IMR-90 (cell line): ENCODE measurements around the gene GCN1. TPM values are rescaled to one million over a fixed set of nuclear protein-coding genes. Genes with fewer than 3 reads are reported as not detected.
"Not testable (repeated sequence)": the region's sequence is repeated elsewhere in the genome, so short reads cannot be mapped to it uniquely, and the experiment has no call there.

Experiments used
- ATAC-seq: fragments of 200-7000 bp; cut with Tn5 transposase; 2 replicates; pipeline ENCODE4 v1.9.1; 2020; ENCODE audit warnings: low read depth, mild to moderate bottlenecking, moderate library complexity
- BruUV-seq: library from RNA; stranded (reverse); fragments of 400-500 nt; replicated peaks from 2 replicates; lab custom pipeline; 2021; lab: Mats Ljungman, UMichigan
- CTCF ChIA-PET: fragments of 300-600 bp; formaldehyde crosslinking; extraction: SDS; loops from one replicate; lab custom pipeline; 2021; ENCODE audit warnings: antibody characterized with exemption; lab: Yijun Ruan, JAX
- POLR2A ChIA-PET: fragments of 300-600 bp; sonication (Branson Sonifier 250); formaldehyde crosslinking; loops from one replicate; lab custom pipeline; 2022; ENCODE audit warnings: antibody characterized with exemption; ENCODE audit not compliant: unreplicated experiment; lab: Charles Lee
- DNase-seq: peaks from one replicate; pipeline ENCODE4 v3.0.0; 2013
- H2AFZ ChIP-seq: replicated peaks from 2 replicates; pipeline ENCODE3; 2013; ENCODE audit warnings: low read length, mild to moderate bottlenecking; ENCODE audit not compliant: poor library complexity
- H2AK5ac ChIP-seq: 2 replicates; pipeline ENCODE4 v1.6.1; 2013; ENCODE audit warnings: low read depth, low read length, inconsistent platforms
- H2AK9ac ChIP-seq: replicated peaks from 2 replicates; pipeline ENCODE3; 2013; ENCODE audit warnings: mild to moderate bottlenecking, low read depth, low read length, moderate library complexity; ENCODE audit not compliant: poor library complexity
- H2BK120ac ChIP-seq: 2 replicates; pipeline ENCODE4 v1.6.1; 2013; ENCODE audit warnings: low read depth, low read length, inconsistent platforms
- H2BK15ac ChIP-seq: 3 replicates; pipeline ENCODE4 v1.6.1; 2013; ENCODE audit warnings: low read depth, low read length, inconsistent platforms
- H2BK20ac ChIP-seq: 2 replicates; pipeline ENCODE4 v1.6.1; 2013; ENCODE audit warnings: low read depth, mild to moderate bottlenecking, inconsistent platforms, low read length, moderate library complexity
- H2BK5ac ChIP-seq: 2 replicates; pipeline ENCODE4 v1.6.1; 2013; ENCODE audit warnings: mild to moderate bottlenecking, low read depth, low read length, inconsistent platforms; ENCODE audit not compliant: poor library complexity, severe bottlenecking
- H3K14ac ChIP-seq: replicated peaks from 2 replicates; pipeline ENCODE4 v1.6.1; 2013; ENCODE audit warnings: low read depth, low read length, inconsistent platforms
- H3K18ac ChIP-seq: 2 replicates; pipeline ENCODE4 v1.6.1; 2013; ENCODE audit warnings: low read depth, low read length, control low read depth
- H3K23ac ChIP-seq: 2 replicates; pipeline ENCODE4 v1.6.1; 2013; ENCODE audit warnings: low read depth, low read length, inconsistent platforms
- H3K27ac ChIP-seq: 2 replicates; pipeline ENCODE4 v1.5.1; 2013; ENCODE audit warnings: mild to moderate bottlenecking, control low read depth, low read length; ENCODE audit not compliant: insufficient read depth
- H3K27me3 ChIP-seq: 2 replicates; pipeline ENCODE4 v1.6.1; 2013; ENCODE audit warnings: low read length; ENCODE audit not compliant: control insufficient read depth, insufficient read depth
- H3K36me3 ChIP-seq: 2 replicates; pipeline ENCODE4 v1.6.1; 2013; ENCODE audit warnings: low read length, mixed read lengths; ENCODE audit not compliant: control insufficient read depth, insufficient read depth
- H3K4ac ChIP-seq: 2 replicates; pipeline ENCODE4 v1.6.1; 2013; ENCODE audit warnings: low read depth, low read length, inconsistent platforms
- H3K4me1 ChIP-seq: 2 replicates; pipeline ENCODE4 v1.6.1; 2013; ENCODE audit warnings: low read length, mixed read lengths; ENCODE audit not compliant: control insufficient read depth, insufficient read depth
- H3K4me2 ChIP-seq: 2 replicates; pipeline ENCODE4 v1.6.1; 2013; ENCODE audit warnings: low read depth, mild to moderate bottlenecking, control low read depth, low read length, moderate library complexity
- H3K4me3 ChIP-seq: 2 replicates; pipeline ENCODE4 v1.5.1; 2013; ENCODE audit warnings: low read depth, mild to moderate bottlenecking, control low read depth, low read length, moderate library complexity; ENCODE audit not compliant: insufficient read depth
- H3K56ac ChIP-seq: 2 replicates; pipeline ENCODE4 v1.6.1; 2013; ENCODE audit warnings: low read length, inconsistent platforms; ENCODE audit not compliant: insufficient read depth; ENCODE audit errors: extremely low read depth
- H3K79me1 ChIP-seq, 2 experiments: 2 replicates each; pipeline ENCODE4 v1.6.1; 2013; ENCODE audit warnings: low read length in 2 of 2, inconsistent platforms in 1 of 2, low read depth in 1 of 2
- H3K9ac ChIP-seq: 2 replicates; pipeline ENCODE4 v1.6.1; 2013; ENCODE audit warnings: low read depth, low read length, control low read depth
- H3K9me1 ChIP-seq: 2 replicates; pipeline ENCODE4 v1.6.1; 2013; ENCODE audit warnings: low read length, inconsistent platforms; ENCODE audit not compliant: insufficient read depth
- H3K9me3 ChIP-seq: 2 replicates; pipeline ENCODE4 v1.6.1; 2013; ENCODE audit warnings: low read length; ENCODE audit not compliant: control insufficient read depth, insufficient read depth
- H4K20me1 ChIP-seq: 2 replicates; pipeline ENCODE4 v1.6.1; 2013; ENCODE audit warnings: low read length, inconsistent platforms; ENCODE audit not compliant: insufficient read depth
- H4K5ac ChIP-seq: 2 replicates; pipeline ENCODE4 v1.6.1; 2013; ENCODE audit warnings: mild to moderate bottlenecking, low read depth, low read length, control low read depth
- H4K8ac ChIP-seq, 2 experiments: 2 replicates each; pipeline ENCODE4 v1.6.1; 2013; ENCODE audit warnings: low read depth in 2 of 2, low read length in 2 of 2, control low read depth in 1 of 2, inconsistent platforms in 1 of 2
- H4K91ac ChIP-seq: 2 replicates; pipeline ENCODE4 v1.6.1; 2013; ENCODE audit warnings: low read depth, low read length, inconsistent platforms; ENCODE audit not compliant: insufficient read depth
- ELK1 ChIP-seq: fragments of 150-350 bp; IDR thresholded peaks from 2 replicates; pipeline ENCODE4 v1.6.1; 2016; ENCODE audit warnings: low read depth, mild to moderate bottlenecking, low read length, moderate library complexity, borderline replicate concordance
- RAD21 ChIP-seq: IDR thresholded peaks from 2 replicates; pipeline ENCODE4 v1.6.1; 2012; ENCODE audit warnings: low read length, improper control_type of control experiment
- SMC3 ChIP-seq: fragments of 150-350 bp; IDR thresholded peaks from 2 replicates; pipeline ENCODE4 v1.6.1; 2016; ENCODE audit warnings: low read depth, mild to moderate bottlenecking, antibody characterized with exemption, low read length, moderate library complexity
- WGBS, 2 experiments: methylation state at CpG; one replicate each; pipeline versions ENCODE4 v1.1.5 to v1.1.7; 2013; ENCODE audit warnings: missing lambda C conversion rate in 2 of 2; ENCODE audit not compliant: insufficient read length in 1 of 2; ENCODE audit errors: extremely low coverage in 2 of 2; 5-methylcytosine and 5-hydroxymethylcytosine counted together
- dilution Hi-C: fragments of 300-500 bp; cut with HindIII; formaldehyde crosslinking; loops from one replicate; pipeline ENCODE4 v1.14.3; 2018; ENCODE audit warnings: low sequenced_read_pairs; ENCODE audit not compliant: unreplicated experiment
- in situ Hi-C: fragments of 300-500 bp; cut with MboI; formaldehyde crosslinking; loops from 3 replicates; pipeline ENCODE4 v1.14.3; 2019; ENCODE audit warnings: low sequenced_read_pairs, inconsistent platforms, mixed read lengths
- intact Hi-C: fragments of 100-400 bp; cut with micrococcal nuclease; formaldehyde crosslinking; loops from 2 replicates; pipeline ENCODE4 v1.10.0; 2022
- polyA plus RNA-seq, 3 experiments: library from polyadenylated mRNA; depleted of rRNA; stranded (reverse); fragments of >200 nt; gene quantifications; 2 replicates each; pipeline ENCODE4 v1.2.3, GENCODE V29; 2012; ENCODE audit warnings: low replicate concordance in 1 of 3
- total RNA-seq: library from RNA; depleted of rRNA; stranded (reverse); fragments of >200 nt; gene quantifications from 2 replicates; pipeline ENCODE4 v1.2.3, GENCODE V29; 2012

Gene GCN1
- total and polyA plus RNA-seq, 2 of the 4 experiments (the other 2 are of a cell fraction), result 57.8 to 77.6 TPM

- no peak for TF ChIP-seq RAD21
These were observed 20.3 kb upstream of the GCN1 start (continued) for GRCh38 chr12:120214626-120215356.

- Histone ChIP-seq H3K4me1 (no peaks in the 10 kb centered on the region), H3K9ac (no peak overlapping the region), H4K5ac (no peak overlapping the region), H2BK5ac (no peak overlapping the region), H2BK15ac (no peak overlapping the region), H2AK5ac (no peak overlapping the region), H3K79me1 (peaks cover 10 to 46% of the 10 kb centered on the region in 2 experiments; a peak in 3 of 4 replicates), H3K56ac (no peak overlapping the region), H3K36me3 (peaks cover 65% of the 10 kb centered on the region), H3K9me3 (no peaks in the 10 kb centered on the region), H2AK9ac (no peak overlapping the region), H3K27ac (no peak overlapping the region), H3K4me3 (no peak overlapping the region), H3K4ac (no peak overlapping the region), H4K8ac (no peak overlapping the region), H4K91ac (no peak overlapping the region), H3K18ac (no peak overlapping the region), H3K27me3 (no peaks in the 10 kb centered on the region), H3K23ac (no peak overlapping the region), H3K14ac (no peak overlapping the region), H2AFZ (no peak overlapping the region), H4K20me1 (no peaks in the 10 kb centered on the region; the same call in 1 of the 2 replicates), H2BK20ac (no peak overlapping the region), H3K4me2 (no peak overlapping the region), H3K9me1 (no peaks in the 10 kb centered on the region), H2BK120ac (no peak overlapping the region)
- TF ChIP-seq ELK1 (no peak), SMC3 (no peak)
- dilution Hi-C loops (no loop called here), in situ Hi-C loops (no loop called here), intact Hi-C loops (no loop called here)
- DNase-seq (no peak), ATAC-seq (no peak)
- BruUV-seq, result no TSS peak
- CTCF ChIA-PET, result interaction anchor here (0.7 kb wide), 1 partner anchor 15 kb away, joined by 3 read pairs; no protein-coding TSS in a partner anchor
- POLR2A ChIA-PET, result no interaction called here
- WGBS, 2 experiments, result 100% methylated on average over 7 of the region's 20 CpGs; no CpG with 5 or more reads in 1 of the 2 experiments
These were observed 19.2 kb upstream of the GCN1 start for GRCh38 chr12:120213758-120214157.

GRCh38 chr12:120213182-120213581 is 18.7 kb upstream of the GCN1 start:
- H4K91ac ChIP-seq, H3K27me3 ChIP-seq, H3K27ac ChIP-seq, intact Hi-C loops, H3K4me2 ChIP-seq, H3K4me3 ChIP-seq, H3K56ac ChIP-seq, H3K18ac ChIP-seq, in situ Hi-C loops, H3K4ac ChIP-seq, H2BK120ac ChIP-seq, H2BK20ac ChIP-seq, H3K9ac ChIP-seq, ATAC-seq, H2AFZ ChIP-seq, H4K8ac ChIP-seq, DNase-seq, H2AK9ac ChIP-seq, dilution Hi-C loops, H2BK5ac ChIP-seq, H3K14ac ChIP-seq, CTCF ChIA-PET, H2AK5ac ChIP-seq, H3K9me1 ChIP-seq, H3K4me1 ChIP-seq, H3K23ac ChIP-seq, BruUV-seq, H4K20me1 ChIP-seq, H4K5ac ChIP-seq, H2BK15ac ChIP-seq, H3K9me3 ChIP-seq: not testable (repeated sequence)
- peaks cover 62% of the 10 kb centered on the region for H3K36me3 ChIP-seq
- H3K79me1 ChIP-seq, result peaks cover 10 to 42% of the 10 kb centered on the region in 2 experiments; a peak in 3 of 4 replicates
- 98% methylated on average over 5 of the region's 5 CpGs; no CpG with 5 or more reads in 1 of the 2 experiments for WGBS, 2 experiments
- POLR2A ChIA-PET, result interaction anchor here (1.1 kb wide), 1 partner anchor 12 kb away, joined by 4 read pairs; the partner anchor contains the start of gene RPLP0
